GM18907 (cell line): ENCODE measurements around the gene EIF2A.
"Not testable (repeated sequence)": the region's sequence is repeated elsewhere in the genome, so short reads cannot be mapped to it uniquely, and the experiment has no call there.

Source experiments
- ATAC-seq: cut with Tn5 transposase; IDR thresholded peaks from one replicate; pipeline ENCODE4 v1.9.1; 2021; ENCODE audit warnings: mild to moderate bottlenecking, moderate library complexity; ENCODE audit not compliant: unreplicated experiment

EIF2A gene

DNA sequence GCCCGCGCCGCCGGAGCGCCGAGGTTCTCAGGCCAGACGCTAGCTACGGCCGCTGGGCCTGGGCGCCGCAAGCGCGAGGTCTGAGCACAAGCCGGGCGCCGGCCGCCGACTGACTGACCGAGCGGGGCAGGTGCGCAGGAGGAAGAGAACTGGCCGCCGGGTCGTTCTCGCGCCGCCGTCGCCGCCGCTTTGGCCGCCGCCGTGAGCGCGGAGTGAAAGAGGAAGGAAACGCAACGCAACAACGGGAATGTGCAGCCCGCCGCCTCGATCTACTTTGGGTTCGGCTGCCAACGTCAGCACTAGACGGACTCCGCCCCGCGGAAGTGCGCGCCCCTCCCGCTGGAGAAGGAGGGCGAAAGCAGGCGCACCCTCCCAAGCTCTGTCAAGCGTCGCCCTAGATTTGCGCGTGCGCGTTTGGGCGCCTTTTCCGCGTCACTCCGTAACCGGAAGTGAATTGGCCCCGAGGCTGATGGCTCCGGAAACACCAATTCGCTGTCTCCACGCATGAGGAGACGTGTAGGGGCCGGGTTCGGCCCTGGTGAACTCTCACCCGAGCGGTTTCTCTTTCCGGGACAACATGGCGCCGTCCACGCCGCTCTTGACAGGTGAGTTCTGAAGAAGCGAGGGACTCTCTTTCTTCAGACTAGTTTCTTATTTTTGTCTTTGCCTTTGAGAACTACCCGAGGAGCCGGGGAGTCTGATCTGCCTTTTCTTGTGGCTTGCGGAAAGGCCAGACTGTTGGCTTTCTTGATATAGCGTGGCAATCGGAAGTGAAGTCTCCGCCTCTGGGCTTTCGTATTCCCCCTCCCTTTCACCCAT, at the start of gene EIF2A, which contains the start of gene SERP1:
EIF2A (plus strand) TSS at position 562 of the 819 bp plus-strand sequence; CDS start at position 578, 16 bp downstream.
SERP1 (minus strand) TSS at position 271 of the 819 bp plus-strand sequence. CDS start 361 bp downstream, outside the sequence.
- peak; percentile 95 for ATAC-seq

- no peak for ATAC-seq
These were observed 48.6 kb upstream of the EIF2A start for GRCh38 chr3:150497956-150498355.

- ATAC-seq, result not testable (repeated sequence)
These were observed 45.6 kb upstream of the EIF2A start for GRCh38 chr3:150500960-150501359.

DNA sequence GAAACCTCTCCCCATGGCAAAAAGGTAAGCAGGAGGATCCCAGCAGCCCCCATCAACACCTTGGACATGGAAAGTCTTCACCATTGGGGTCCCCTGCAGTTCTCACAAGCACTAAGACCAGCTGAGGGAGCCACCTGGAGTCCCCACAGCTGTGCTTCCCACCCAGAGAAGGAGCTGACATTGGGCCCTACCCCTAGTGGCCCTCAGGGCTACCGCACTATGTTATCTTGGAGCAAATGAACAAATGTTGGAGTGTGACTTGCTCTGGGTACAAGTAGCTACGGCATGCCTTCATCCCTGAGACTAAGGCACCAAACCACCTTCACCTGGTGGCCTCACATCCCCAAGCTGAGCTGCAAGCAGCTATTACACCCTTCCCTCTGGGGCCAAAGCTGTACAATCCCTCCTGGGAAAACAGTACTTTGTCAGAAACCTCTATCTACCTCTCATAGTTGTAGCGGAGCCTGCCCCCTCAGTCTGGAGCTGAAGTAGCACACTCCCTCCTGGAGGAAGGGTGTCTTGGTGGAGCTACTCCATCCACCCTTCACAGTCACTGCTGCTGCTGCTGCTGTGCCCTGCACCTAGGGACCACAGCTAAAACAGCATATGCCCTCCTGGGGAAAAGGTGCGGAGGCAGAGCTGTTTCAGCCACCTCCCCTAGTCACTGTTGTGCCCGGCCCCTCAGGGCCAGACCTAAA, 43.0 kb upstream of the EIF2A start:
- no peak for ATAC-seq

DNA sequence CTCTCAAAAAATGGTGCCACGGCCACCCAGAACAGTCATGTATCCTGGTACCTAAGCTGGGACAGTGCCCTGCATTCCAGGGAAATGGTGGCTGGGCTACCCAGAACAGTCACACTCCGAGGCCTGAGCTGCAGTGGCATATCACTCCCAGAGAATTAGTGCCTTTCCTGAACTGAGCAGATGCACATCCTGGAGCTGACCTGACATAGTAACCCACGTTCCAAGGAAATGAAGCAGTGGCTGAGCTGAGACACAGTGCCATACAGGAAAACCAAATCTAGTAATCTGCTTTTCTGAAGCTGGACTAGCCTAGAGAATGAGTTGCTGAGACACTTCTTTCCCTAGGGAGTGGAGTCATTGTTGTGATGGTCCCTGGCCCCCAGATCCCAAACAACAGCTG, 42.1 kb upstream of the EIF2A start:
- no peak for ATAC-seq

- ATAC-seq, result no peak
These were observed 38.2 kb upstream of the EIF2A start for GRCh38 chr3:150508401-150508800.

- no peak for ATAC-seq
These were observed 36.8 kb upstream of the EIF2A start for GRCh38 chr3:150509780-150510179.

DNA sequence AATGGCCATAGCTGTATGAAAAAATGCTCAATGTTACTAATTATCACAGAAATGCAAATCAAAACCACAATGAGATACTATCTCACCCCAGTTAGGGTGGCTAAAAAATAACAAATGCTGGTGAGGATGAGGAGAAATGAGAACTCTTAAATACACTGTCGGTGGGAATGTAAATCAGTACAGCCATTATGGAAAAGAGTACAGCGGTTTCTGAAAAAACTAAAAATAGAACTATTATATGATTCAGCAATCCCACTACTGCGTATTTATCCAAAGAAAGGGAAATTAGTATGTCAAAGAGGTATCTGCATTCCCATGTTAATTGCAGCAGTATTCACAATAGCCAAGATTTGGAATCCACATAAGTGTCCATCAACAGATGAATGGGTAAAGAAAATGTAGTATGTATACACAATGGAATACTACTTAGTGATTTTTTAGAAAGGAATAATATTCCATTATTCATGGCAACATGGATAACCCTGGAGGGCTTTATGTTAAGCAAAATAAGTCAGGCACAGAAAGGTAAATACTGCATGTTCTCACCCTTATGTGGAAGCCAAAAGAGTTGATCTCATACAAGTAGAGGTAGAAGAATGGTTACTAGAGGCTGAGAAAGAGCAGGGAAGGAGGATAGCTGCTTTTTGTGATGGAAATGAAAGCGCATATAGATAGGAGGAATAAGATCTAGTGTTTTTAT, 35.3 kb upstream of the EIF2A start:
- no peak for ATAC-seq

DNA sequence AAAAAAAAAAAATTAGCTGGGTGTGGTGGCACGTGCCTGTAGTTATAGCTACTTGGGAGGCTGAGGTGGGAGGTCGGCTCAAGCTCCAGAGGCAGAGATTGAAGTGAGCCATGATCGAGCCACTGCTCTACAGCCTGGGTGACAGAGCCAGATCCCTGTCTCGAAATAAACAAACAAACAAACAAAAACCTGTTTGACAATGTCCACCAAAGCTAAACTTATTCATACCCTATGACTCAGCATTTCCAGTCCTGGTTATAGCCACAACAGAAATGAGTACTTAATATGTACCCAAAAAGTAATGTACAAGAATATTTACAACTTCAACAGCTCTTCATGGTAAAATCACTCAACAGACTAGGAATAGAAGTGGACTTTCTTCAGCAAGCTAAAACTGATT, 31.4 kb upstream of the EIF2A start:
- no peak for ATAC-seq

- ATAC-seq, result no peak
These were observed 27.6 kb upstream of the EIF2A start for GRCh38 chr3:150519026-150519425.

DNA sequence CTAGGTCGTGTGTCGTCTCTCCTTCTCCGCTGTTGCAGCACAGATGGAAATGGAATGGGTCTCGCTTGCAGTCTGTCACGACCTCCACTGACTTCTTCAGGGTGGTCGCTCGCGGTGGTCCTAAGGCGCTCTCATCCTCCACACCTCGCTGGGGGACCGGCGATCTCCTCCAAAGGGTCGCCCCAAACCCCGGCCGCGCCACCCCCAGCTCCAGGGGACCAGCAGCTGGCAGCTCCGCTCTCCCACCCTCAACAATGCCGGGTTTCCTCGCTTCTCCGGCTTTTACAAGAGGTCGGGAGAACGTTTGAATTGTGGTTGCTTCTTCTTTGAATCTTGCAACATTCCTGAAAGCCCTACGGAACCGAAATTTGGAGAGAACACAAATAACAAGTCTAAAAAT, 26.2 kb upstream of the EIF2A start:
- ATAC-seq, result no peak

DNA sequence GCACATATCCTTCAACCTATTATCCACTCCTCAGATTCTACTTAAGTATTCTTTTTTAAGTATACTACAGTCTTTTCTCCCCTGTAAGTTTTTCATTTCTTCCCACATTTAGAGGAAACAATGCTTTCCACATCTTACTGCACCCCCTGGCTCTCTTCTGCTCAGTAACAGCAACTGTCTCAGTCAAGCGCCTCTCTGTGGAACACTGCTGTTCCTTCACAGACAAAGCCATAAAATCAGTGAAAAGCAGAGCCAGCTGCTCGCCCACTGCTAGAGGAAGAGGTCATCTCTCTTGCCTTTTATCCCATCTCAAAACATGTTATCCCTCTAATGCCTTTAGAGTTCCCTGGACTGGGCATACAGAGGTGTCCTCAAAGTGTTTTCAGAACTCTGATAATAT, 25.1 kb upstream of the EIF2A start:
- ATAC-seq, result no peak

GRCh38 chr3:150523538-150523937, 23.0 kb upstream of the EIF2A start:
- ATAC-seq, result no peak

- no peak for ATAC-seq
These were observed 18.9 kb upstream of the EIF2A start for GRCh38 chr3:150527464-150528255.

DNA sequence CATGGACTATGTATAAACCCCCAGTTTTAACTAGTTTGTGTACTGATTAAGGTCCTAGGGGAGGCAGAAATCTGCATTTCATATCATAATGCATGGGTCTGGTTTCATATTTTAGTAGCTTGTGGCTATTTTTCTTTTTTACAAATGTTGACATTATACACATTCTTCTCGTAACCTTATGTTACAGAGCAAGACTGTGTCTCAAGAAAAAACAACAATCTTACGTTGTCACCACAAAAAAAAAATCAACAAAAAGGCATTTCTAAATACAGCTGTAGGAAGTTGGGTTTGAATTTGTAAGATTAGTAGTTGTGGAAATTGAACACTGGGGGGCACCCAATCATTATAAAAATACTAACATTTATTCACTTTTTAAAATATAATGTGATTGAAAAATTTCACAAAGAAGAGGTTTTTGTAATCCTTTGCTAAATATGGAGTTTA, 18.2 kb upstream of the EIF2A start:
- ATAC-seq, result no peak

DNA sequence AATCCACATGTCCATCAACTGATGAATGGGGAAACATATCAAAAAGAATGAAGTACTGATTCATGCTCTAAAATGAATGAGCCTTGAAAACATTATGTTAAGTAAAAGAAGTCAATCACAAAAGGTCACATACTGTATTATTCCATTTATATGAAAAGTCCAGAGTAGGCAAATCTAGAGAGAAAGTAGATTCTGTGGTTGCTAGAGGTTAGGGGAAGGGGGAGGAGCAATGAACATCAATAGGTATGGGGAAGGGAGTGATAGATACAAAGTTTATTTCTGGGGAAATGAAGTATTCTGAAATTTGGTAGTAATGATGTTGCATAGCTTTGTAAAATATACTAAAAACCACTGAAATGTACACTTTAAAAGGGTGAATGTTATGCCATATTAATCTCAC, 14.8 kb upstream of the EIF2A start:
- no peak for ATAC-seq

GRCh38 chr3:150535204-150535603, 11.4 kb upstream of the EIF2A start:
- no peak for ATAC-seq

- ATAC-seq, result no peak
These were observed 8.0 kb upstream of the EIF2A start for GRCh38 chr3:150538324-150539208.

DNA sequence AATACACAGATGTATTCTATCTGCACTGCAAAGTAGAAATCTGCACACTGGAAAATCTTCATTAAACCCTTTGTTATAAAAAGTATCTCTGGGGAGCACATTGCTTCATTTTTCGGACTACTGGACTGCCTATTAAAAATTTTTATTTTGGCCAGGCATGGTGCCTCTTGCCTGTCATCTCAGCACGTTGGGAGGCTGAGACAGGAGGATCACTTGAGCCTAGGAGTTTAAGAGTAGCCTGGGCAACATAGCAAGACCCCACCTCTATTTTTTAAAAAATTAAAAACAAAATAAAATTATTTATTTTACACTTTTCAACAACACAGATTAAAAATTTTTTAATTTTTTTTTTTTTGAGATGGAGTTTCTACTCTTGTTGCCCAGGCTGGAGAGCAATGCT, 6.3 kb upstream of the EIF2A start:
- no peak for ATAC-seq

DNA sequence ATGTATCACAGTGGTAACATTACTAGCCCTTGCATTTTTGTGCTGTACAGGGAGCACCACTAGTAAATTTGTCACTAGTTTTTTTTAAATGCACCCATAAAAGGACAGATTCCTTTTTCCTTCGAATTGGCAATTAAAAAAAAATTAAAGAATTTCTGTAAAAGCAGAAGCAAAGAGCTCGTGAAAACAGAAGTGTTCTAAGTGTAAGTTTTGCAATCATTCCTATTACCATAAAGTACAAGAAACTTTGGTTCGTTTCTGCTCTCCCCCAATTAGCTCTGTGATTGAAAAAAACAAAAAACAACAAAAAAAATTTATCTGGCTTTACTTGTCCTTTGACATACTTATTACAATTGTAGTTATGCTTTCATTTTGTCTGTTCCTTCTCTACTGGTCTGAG, 5.6 kb upstream of the EIF2A start:
- no peak for ATAC-seq
